ENCODE results near the gene LRRC63.

The LRRC63 gene

DNA sequence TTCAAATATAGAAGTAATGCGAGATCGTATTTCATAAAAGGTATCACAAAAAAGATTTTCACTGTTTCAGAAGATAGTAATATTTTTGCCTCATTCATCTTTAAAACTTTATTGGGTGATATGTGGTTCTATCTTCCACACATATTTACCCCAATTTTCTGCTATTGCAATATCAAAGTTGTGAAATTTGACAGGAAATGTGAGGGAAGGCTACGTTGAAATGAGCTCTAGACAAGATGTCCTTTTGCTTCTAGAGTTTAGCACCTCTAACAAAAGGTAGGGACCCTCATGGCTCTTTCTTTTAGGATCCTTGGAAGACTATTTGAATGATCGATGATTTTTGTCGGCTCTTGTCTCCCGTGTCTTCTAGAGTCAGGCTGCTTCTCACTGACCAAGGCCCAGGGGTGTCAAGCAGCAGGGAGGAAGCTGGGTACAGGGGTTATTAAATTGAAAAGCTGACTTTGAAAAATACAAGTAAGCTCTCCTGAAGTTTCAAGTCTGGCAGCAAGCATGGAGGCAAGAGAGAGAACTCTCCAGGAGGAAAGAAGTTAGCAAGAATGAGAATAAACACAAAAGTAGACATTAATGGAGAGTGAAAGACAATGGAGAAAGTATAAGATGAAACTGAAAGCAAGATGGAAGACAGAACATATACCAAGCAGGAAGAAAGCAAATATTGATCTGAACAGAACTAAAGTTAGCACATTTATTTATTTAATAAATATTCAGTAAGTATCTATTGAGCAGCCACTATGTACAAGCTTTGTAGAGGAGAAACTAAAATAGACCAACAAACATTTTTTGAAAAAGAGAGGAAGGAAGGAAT lies 101.9 kb downstream of the LRRC63 start:
- no peak for DNase-seq

GRCh38 chr13:46314587-46314986 lies 102.9 kb downstream of the LRRC63 start:
- no peak for DNase-seq

DNA sequence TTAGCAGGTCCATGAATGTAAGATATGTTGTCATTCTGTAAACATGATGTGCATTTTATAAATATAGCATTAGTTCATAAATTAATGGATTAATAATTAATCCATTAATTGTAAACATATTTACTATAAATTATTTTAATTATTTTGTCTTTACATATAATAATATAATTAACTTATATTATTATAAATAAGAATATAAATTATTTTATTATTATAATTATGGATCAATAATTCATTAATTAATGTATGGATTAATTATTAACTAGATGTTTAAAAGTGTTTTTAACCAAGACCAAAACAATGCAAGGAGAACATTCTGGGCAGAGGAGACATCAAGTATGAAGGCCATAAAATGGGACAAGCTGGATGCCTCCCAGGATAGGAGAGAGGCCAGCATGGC lies 103.3 kb downstream of the LRRC63 start:
- DNase-seq: no peak

DNA sequence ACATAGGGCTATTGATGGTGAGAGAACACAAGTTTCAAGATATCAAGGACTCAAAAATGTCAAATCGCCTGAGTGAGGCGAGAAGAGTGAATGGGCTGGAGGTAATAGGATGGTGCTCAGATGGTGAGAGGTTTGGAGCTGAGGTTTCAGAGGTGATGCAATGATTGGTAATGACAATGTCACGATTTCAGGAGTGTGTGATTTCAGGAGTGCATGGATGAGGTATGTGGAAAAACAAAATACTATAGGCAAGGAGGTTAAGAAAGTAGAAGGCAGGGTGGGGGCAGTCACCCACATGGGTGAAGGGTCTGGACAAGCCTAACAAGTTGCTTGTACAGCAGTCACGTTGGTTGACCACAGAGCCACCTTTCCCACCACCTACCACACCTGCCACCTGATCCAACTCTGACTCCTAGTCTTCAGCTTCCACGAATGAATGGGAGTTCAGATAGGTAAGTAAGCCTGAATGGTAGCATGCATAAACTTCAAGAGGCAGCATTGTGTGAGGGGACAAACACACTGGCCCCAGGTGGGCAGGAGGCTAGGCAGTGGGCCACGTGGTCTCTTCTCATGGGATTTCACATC lies 103.9 kb downstream of the LRRC63 start:
- DNase-seq: no peak

DNA sequence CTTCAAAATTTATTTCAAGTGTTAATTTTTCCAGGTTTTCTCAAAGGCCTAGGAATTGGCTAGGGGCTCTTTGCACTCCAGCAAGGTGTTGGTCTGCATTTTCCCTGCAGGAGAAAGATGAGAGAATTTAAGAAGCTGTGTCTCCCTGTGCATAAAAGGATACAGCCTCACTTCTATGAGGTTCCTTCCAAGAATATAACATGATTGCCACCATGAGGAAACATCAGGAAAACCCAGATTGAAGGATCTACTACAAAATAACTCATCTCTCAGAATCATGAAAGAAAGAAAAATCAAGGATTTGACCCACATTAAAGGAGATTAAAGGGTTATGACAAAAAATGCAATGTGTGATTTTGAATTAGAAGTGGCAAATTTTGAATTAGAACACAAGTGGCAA lies 105.4 kb downstream of the LRRC63 start:
- DNase-seq: peak in 1 of 4 experiments; percentile 48

DNA sequence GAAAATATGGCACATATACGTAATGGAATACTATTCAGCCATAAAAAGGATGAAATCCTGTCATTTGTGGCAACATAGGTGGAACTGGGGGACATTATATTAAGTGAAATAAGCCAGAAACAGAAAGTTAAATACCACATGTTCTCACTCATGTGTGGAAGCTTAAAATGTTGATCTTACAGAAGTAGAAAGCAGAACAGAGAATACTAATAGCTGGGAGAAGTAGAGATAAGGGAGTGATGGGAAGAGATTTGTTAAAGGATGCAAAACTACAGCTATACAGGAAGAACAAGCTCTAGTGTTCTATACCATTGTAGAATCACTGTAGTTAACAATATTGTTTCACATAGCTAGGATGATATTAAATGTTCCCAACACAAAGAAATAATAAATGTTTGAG lies 107.3 kb downstream of the LRRC63 start:
- peak in 1 of 4 experiments; percentile 36 for DNase-seq

DNA sequence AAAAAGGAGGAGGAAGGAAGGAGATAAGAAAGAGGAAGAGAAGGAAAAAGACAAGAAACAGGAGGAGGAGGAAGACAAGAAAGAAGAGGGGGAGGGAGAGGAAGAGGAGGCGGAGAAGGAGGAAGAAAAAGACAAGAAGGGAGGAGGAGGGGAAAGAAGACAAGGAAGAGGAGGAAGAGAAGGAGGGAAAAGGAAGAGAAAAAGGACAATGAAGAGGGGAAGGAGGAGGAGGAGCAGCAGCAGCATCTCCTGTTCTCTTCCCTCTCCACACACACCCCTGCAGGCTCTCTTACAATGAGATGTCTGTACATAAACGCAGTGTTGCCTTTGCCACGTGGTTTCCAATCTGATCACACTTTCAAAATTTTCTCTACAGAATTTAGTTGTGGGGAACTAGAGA lies 108.7 kb downstream of the LRRC63 start:
- peak in 1 of 4 experiments; percentile 43 for DNase-seq

DNA sequence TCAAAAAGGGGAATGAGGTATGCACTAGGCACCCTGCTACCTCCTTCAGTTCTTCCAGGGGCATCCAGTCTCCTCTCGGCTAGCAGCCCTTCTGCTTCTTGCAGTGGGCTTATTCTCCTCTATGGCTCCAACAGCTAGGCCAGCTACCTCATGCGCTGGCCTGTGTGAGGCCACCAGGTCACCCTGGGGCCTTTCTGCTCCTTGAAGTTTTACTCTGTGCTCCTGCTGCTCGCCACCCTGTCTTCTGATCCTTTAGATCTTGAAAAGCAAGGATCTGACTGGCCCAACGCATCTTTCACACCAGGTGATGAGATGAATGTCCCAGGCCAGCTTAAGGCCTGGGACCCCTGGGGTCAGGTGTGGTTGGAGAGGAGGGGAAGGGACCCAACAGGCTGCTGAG lies 109.1 kb downstream of the LRRC63 start:
- no peak for DNase-seq

DNA sequence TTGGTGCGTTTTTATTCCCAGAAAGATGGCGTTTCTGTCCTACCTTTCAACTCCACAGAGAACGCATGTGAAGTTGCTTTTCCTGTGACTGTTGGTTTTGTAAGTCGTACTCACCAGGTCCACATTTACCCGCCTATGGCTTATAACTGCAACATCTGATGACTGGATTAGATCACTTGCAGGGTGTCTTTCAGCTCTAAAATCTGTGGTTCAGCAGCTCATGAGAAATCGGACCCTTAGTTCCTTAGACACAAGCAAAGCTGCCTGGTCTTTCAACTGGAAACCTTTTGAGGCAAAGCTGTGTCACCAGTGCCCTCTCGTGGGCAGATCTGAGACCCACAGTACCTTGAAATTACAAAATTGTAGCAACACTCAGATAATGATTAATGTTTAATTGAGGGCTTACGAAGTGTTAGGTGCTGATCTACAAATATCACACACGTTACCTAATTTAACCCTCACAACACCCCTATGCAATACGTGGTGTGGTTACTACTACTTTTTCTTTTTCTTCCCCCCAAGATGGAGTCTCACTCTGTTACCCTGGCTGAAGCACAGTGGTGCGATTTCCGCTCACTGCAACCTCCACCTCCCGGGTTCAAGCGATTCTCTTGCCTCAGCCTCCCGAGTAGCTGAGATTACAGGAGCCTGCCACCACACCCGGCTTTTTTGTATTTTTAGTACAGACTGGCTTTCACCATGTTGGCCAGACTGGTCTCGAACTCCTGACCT lies 109.9 kb downstream of the LRRC63 start:
- peak; percentile 81 to 92 (median 88) for DNase-seq

DNA sequence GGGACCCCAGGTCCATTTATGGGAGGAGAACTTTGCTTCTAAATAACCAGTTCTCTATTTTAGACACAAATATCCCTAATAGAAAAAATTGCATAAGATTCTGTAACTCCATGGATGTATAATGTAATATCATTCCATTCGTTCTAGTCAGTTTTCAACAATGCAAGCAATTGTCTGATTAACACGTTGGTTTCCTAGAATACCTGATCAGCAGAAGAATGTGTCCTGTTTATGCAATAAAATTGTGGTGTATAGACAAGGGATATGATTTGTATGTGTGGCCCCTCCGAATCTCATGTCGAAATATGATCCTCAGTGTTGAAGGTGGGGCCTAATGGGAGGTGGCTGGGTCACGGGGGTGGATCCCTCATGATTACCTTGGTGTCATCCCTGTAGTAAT lies 113.2 kb downstream of the LRRC63 start:
- DNase-seq: no peak

All from suppressor macrophage (primary cell).